Right ventricle myocardium inferior (tissue), 1 donor: ENCODE data around the gene ARHGAP42. TPM values are rescaled to one million over a fixed set of nuclear protein-coding genes. Genes with fewer than 3 reads are reported as not detected.
"Not testable (repeated sequence)": the region's sequence is repeated elsewhere in the genome, so short reads cannot be mapped to it uniquely, and the experiment has no call there.

ENCODE experiments used
- ATAC-seq: fragments of 200-7000 bp; cut with Tn5 transposase; one replicate; pipeline ENCODE4 v1.9.1; 2020; ENCODE audit warnings: mild to moderate bottlenecking, moderate library complexity
- DNase-seq: peaks from one replicate; pipeline ENCODE4 v3.0.0; 2021; ENCODE audit errors: missing footprints
- intact Hi-C: fragments of 100-400 bp; cut with DNase I; formaldehyde crosslinking; loops from one replicate; pipeline ENCODE4 v1.11.0; 2022
- total RNA-seq: library from RNA; stranded (reverse); fragmentation: NEBNext Ultra II Directional; extraction: Animal tissue kit (Norgen Biotek cat#: 25700); gene quantifications from one replicate; pipeline ENCODE4 v1.2.1, GENCODE V29; 2021
- donor health status: DM: no; HTN: yes; CAD: no; lungs with severe emphysema.

The ARHGAP42 gene
- total RNA-seq, 1 donor from 2014 or later, result 4.5 TPM

DNA sequence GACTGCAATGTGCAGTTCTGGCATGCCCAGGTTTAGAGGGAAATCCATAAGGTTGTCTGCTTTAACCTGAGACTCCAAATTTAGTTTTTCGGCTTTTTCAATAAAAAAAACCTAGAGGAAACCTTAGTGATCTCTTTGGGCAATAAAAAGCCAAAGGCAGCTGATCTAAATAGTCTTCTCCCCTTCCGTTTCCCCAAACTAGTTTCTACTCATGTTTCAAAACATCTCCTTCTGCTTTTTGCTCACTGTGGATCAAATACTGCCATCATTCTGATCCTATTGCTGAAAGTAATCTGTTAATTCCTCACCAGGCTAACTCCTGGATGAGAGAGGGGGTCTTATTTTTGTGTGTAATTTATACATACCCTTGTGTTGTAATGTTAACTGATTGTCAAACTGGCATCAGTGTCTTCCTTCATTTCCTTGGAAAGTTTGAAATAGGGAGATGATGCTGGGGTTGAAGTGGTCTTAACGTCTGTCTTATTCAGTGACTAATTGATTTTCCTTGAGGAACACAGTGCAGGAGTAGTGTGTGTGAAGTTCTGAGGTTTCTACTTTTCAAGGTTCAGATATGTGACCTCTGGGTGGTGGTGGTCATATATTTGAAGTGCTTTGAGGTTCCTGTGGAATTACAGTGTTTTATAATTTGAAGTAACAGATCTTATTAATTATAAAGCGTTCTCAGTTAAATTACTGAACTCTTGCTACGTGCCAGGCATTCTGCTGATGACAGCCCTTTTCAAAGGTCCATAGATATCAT, 55.0 kb downstream of the ARHGAP42 start:
- ATAC-seq (no peak), DNase-seq (no peak)
- intact Hi-C loops, result loop anchor here (5.0 kb wide), 1 partner anchor 45 kb away; no protein-coding TSS in a partner anchor

DNA sequence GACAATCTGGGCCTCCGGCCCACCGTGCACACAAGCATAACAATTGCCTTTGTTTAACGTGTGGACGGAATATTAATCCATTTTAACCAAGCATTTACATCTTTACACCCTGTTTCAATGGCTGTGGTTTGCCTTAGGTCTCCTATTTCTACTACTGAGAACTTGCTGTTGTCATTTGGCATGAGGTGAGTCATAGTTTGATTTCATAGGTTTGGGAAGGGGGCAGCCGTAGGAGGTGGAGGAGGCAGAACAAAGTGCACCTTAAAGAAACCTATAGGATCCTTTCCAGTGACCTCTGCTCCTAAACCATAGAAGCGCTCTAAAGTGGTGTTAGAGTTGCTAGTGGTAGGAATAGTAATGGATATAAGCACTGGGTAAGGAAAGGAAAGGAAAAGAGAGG, 59.4 kb downstream of the ARHGAP42 start:
- ATAC-seq, result no peak
- intact Hi-C loops, result no loop called here
- DNase-seq, result no peak

GRCh38 chr11:100748153-100748552, 61.1 kb downstream of the ARHGAP42 start:
- intact Hi-C loops, result no loop called here
- DNase-seq, result no peak

GRCh38 chr11:100749887-100750565, 62.9 kb downstream of the ARHGAP42 start:
- intact Hi-C loops, DNase-seq, ATAC-seq: not testable (repeated sequence)

More at GRCh38 chr11:100748153-100748552, 61.1 kb downstream of the ARHGAP42 start:
- ATAC-seq, result no peak

GRCh38 chr11:100750566-100750891, 63.4 kb downstream of the ARHGAP42 start:
- intact Hi-C loops, DNase-seq, ATAC-seq: not testable (repeated sequence)

DNA sequence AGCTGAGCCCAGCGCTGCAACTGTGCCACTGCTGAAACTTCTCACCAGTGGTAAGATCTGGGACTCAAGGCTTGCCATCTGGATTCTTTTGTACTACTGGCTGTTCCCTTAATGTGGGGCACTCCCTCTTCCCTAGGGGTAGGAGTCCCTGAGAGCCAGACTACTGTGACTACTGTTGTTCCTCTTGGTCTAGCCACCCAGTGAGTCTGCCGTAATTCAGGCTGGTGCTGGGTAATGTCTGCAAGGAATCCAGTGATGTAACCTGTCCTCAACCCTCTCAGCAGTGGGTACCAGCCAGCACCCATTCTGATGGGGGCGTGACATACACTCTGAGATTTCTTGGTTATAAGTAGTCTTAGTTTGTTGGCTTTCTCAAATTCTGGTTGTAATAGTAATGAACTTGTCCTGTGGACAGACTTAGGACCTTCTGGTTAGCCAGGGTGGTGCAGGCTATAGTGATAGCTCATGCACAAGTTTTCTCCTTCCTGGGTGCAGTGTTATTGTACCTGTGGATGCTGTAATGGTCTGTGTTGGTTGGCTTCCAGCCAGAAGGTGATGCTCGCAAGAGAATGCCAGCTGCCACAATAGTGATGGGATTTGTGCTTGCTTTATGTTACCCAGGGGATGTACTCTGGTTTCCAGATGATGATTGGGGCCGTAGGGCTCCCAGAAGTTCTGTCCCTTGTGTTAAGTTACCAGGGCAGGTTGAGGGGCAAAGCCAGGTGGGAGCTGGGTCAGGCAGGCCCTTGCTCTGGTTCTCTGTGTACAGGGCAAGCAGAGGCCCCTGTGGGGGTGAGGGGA, 65.5 kb downstream of the ARHGAP42 start:
- intact Hi-C loops, result no loop called here
- DNase-seq, result no peak
- peak; percentile 56 for ATAC-seq

DNA sequence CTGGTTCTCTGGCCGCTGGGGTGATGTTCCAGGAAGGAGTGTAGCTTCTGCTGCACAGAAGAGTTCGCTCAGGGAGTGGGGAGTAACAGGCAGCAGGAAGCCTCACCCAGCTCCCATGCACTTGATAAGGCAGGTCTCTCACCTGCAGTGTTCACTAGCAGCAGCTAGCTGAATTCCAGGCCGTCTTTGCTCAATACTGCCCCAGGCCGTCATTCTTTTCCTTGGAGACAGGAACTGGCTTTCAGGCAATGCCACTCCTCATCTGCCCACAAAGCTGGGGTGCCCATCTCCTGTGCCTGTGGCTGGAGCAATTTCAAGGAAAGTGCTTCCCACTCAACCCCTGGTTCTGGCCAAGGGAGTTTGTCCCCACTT, 66.1 kb downstream of the ARHGAP42 start:
- ATAC-seq (no peak), DNase-seq (no peak)
- intact Hi-C loops, result no loop called here

DNA sequence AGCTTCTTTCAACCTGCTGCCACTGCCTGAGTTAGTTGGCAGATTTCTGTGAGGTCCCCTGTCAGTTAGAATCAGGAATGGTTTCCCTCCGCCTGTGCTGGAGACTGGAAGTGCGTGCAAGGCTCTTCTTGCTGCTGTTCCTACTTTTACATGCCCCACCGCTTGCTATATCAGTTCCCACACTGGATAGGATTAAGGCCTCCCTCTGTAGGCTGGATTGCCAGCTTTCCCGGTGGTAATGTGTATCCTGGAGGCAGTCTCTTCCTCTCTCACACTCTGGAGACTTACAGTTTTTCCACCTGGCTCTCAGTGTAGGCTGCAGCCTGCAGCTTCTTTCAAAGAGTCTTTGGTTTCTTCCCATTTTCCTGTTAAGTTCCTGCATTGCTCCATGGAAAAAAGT, 66.5 kb downstream of the ARHGAP42 start:
- ATAC-seq (peak; percentile 44), DNase-seq (no peak)
- intact Hi-C loops, result no loop called here

- ATAC-seq, result peak; percentile 47
- intact Hi-C loops, result no loop called here
These were observed 69.5 kb downstream of the ARHGAP42 start for GRCh38 chr11:100756559-100756958.

GRCh38 chr11:100757646-100758045, 70.6 kb downstream of the ARHGAP42 start:
- DNase-seq (no peak), ATAC-seq (no peak)
- intact Hi-C loops, result no loop called here

More at GRCh38 chr11:100756559-100756958, 69.5 kb downstream of the ARHGAP42 start:
- DNase-seq, result no peak

- DNase-seq (no peak), ATAC-seq (no peak)
- intact Hi-C loops, result no loop called here
These were observed 72.0 kb downstream of the ARHGAP42 start for GRCh38 chr11:100759106-100759505.

DNA sequence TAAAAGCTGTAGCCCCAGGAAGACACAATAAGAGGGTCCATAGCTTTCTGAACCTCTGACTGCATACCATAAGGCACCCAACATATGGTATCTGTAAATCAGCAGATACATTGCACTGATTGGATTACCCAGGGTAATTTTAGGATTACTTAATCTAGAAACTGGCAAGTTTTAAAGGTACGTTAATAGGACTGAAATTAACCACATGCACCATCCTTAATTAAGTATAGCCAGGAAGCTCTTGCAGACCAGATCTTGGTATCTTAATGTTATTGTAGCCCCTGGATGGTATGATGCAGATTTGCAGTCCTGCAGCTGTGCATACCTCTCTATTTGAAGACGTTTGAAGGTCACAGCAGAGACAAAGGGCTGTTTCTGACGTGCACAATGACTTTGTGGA, 72.8 kb downstream of the ARHGAP42 start:
- DNase-seq, result no peak
- no peak for ATAC-seq
- intact Hi-C loops, result no loop called here

GRCh38 chr11:100760744-100761143, 73.7 kb downstream of the ARHGAP42 start:
- no peak for ATAC-seq
- DNase-seq, result no peak
- intact Hi-C loops, result no loop called here

DNA sequence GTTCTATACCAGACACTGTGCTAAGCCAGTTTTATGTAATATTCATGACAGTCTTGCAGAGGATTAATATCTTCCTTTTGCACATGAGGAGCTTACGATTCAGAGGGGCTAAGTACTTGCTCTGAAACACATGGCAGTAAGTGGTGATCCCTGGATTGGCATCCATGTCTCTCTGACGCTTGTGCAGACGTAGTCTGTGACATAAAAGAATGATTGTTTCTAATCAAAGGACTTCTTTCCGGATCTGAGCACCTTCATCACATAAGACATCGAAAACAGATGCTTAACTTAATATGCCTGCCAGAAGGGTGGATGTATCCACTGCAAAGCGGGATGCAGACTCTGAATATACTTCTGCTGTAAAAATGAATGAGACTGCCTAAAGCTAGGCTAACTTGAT, 74.8 kb downstream of the ARHGAP42 start:
- ATAC-seq, result no peak
- intact Hi-C loops, result no loop called here
- DNase-seq, result no peak

DNA sequence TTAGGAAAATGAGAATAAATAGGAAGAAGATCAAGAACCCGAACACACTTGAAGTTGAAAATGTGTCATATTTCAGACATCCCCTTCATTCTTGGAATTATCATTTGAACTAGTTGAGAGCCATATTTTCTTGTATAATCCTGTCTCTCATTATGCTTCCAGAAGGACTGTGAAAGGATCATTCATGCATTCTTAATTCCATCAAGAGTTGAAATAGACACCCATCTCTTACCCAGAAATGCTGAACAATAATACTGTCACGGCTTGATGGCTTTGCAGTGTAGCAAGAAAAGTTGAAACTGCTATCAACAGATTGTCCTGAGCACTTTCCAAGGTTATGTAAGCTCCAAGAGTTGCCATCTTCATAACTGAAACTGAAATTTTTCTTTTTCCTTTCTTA, 79.7 kb downstream of the ARHGAP42 start:
- DNase-seq (no peak), ATAC-seq (no peak)
- intact Hi-C loops, result no loop called here

DNA sequence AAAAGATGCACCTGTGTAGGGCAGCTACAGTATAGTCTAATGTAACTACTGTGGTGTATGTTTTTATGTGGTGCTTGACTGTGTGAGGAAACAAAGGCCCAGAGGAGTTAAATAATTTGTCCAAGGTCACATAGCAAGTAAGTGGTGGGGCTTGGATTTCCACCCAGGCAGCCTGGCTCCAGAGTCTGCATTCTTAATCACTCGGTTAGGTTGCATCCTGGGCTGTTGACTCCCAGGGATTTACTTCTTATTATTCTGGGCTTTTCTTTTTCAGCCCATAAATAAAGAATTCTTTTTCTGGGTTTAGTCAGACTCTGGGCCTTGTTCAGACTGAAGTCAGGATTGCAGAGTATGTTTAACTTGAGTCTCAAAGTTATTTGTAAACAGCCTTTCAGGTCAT, 82.1 kb downstream of the ARHGAP42 start:
- ATAC-seq, result no peak
- DNase-seq, result no peak
- intact Hi-C loops, result no loop called here

DNA sequence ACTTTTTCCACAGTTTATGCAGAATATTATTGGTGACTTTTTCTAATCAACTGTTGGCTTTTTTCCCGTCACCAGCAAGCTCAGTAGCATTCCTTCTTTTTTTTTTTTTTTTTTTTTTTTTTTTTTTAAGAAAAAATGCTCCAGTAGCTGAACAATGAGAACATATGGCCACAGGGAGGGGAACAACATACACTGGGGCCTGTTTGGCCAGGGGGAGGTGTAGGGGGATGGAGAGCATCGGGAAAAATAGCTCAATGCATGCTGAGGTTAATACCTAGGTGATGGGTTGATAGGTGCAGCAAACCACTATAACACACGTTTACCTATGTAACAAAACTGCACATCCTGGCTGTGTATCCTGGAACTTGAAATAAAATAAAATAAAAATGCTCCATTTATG, 82.5 kb downstream of the ARHGAP42 start:
- ATAC-seq (no peak), DNase-seq (no peak)
- intact Hi-C loops, result no loop called here

GRCh38 chr11:100774132-100774531, 87.0 kb downstream of the ARHGAP42 start:
- DNase-seq (no peak), ATAC-seq (no peak)
- intact Hi-C loops, result no loop called here

DNA sequence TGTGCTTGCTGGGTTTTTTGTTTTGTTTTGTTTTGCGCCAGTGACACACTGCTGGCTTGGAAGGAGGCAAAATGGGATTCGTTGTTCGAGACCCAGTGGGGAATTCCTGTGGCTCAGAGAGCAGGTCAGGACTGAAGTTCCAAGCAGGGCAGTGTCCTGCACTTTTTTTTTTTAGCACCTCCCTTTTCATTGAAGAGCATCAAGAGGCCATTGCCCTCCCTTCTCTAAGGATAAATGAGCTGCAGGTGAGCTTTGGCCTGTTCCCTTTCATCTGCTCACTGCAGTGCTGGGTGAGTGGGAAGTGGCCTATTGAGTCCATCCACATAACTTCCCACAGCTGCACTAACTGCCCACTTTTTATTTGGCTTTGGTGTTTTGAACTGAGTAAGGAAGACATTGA, 87.8 kb downstream of the ARHGAP42 start:
- no peak for DNase-seq
- intact Hi-C loops, result no loop called here
- ATAC-seq, result no peak
